HepG2 (cell line): ENCODE measurements around the gene ZNF254. TPM values are rescaled to one million over a fixed set of nuclear protein-coding genes. Genes with fewer than 3 reads are reported as not detected.

Experiments used
- ATAC-seq: fragments of 200-7000 bp; cut with Tn5 transposase; 3 replicates; pipeline ENCODE4 v1.9.1; 2020; ENCODE audit warnings: mild to moderate bottlenecking, moderate library complexity
- BruUV-seq: library from RNA; stranded (reverse); fragments of 400-500 nt; replicated peaks from 2 replicates; lab custom pipeline; 2021; lab: Mats Ljungman, UMichigan
- CTCF ChIA-PET: fragments of 300-600 bp; formaldehyde crosslinking; extraction: SDS; loops from one replicate; lab custom pipeline; 2021; ENCODE audit warnings: low total read pairs, inconsistent platforms, low intra/inter-chr PET ratio; lab: Yijun Ruan, JAX
- POLR2A ChIA-PET: fragments of 350-600 bp; sonication (Branson Sonifier 250); formaldehyde crosslinking; loops from one replicate; lab custom pipeline; 2020; ENCODE audit warnings: antibody characterized with exemption, inconsistent platforms; lab: Yijun Ruan, JAX
- DNase-seq: peaks from one replicate; pipeline ENCODE4 v3.0.0-alpha.2; 2015; ENCODE audit warnings: low spot score
- FAIRE-seq: peaks from 3 replicates; lab custom pipeline; 2011; peaks lifted over from hg19 to GRCh38; lab: Jason Lieb, UNC
- H2AFZ ChIP-seq: one replicate; pipeline ENCODE4 v1.6.1; 2011; ENCODE audit warnings: low read length, inconsistent platforms
- H3K27ac ChIP-seq: fragments of 300-600 bp; 3 replicates; pipeline ENCODE4 v1.8.0; 2011; ENCODE audit warnings: mixed run types, mild to moderate bottlenecking, mixed read lengths, low read length, inconsistent platforms; ENCODE audit not compliant: insufficient read depth; ENCODE audit errors: extremely low read length
- H3K27me3 ChIP-seq, 2 experiments: fragments of 200-600 bp in 1 of 2; 2 replicates in 1 of 2; 3 replicates in 1 of 2; pipeline versions ENCODE4 v1.6.0 to v1.8.0; 2011; ENCODE audit warnings: low read length in 2 of 2, mild to moderate bottlenecking in 2 of 2, moderate library complexity in 2 of 2, inconsistent platforms in 1 of 2; ENCODE audit not compliant: insufficient read depth in 2 of 2, control insufficient read depth in 1 of 2
- H3K36me3 ChIP-seq, 2 experiments: fragments of 200-600 bp in 1 of 2; replicated peaks in 1 of 2; 2 replicates in 1 of 2; 3 replicates in 1 of 2; pipeline versions ENCODE4 v1.5.1 to v1.8.0; 2011; ENCODE audit warnings: low read length in 2 of 2, inconsistent platforms in 1 of 2; ENCODE audit not compliant: insufficient read depth in 2 of 2, control insufficient read depth in 1 of 2
- H3K4me1 ChIP-seq: 2 replicates; pipeline ENCODE4 v1.5.1; 2012; ENCODE audit warnings: low read length, inconsistent platforms; ENCODE audit not compliant: insufficient read depth
- H3K4me2 ChIP-seq: 2 replicates; pipeline ENCODE4 v1.6.0; 2011; ENCODE audit warnings: low read depth, low read length, inconsistent platforms
- H3K4me3 ChIP-seq, 3 experiments: fragments of 200-600 bp in 1 of 3; sonication (generic), shearing (Covaris generic) in 1 of 3; replicated peaks in 1 of 3; 2 replicates each; pipeline ENCODE4 v1.5.1; 2011 to 2016; ENCODE audit warnings: low read length in 3 of 3, inconsistent platforms in 2 of 3, low read depth in 2 of 3, mild to moderate bottlenecking in 2 of 3, control low read depth in 1 of 3, mixed read lengths in 1 of 3; ENCODE audit not compliant: insufficient read depth in 1 of 3
- H3K79me2 ChIP-seq: one replicate; pipeline ENCODE4 v1.6.1; 2011; ENCODE audit warnings: low read length, inconsistent platforms; ENCODE audit not compliant: insufficient read depth
- H3K9ac ChIP-seq: 2 replicates; pipeline ENCODE4 v1.6.0; 2011; ENCODE audit warnings: mild to moderate bottlenecking, low read depth, low read length, inconsistent platforms; ENCODE audit not compliant: insufficient read depth
- H3K9me3 ChIP-seq: 2 replicates; pipeline ENCODE4 v1.5.1; 2012; ENCODE audit warnings: mild to moderate bottlenecking, low read length
- H4K20me1 ChIP-seq: 2 replicates; pipeline ENCODE4 v1.6.0; 2011; ENCODE audit warnings: inconsistent platforms, mild to moderate bottlenecking, low read length, moderate library complexity; ENCODE audit not compliant: insufficient read depth
- FOSL2 ChIP-seq: sonication (generic); formaldehyde crosslinking; IDR thresholded peaks from 2 replicates; pipeline ENCODE4 v1.4.0; 2020; ENCODE audit warnings: missing genetic modification reagents
- FOXM1 ChIP-seq: sonication (generic); formaldehyde crosslinking; IDR thresholded peaks from 2 replicates; pipeline ENCODE4 v1.5.0; 2020; ENCODE audit warnings: missing genetic modification reagents
- LCORL ChIP-seq, 2 experiments: fragments of 450-650 bp in 1 of 2; sonication (generic) in 1 of 2; formaldehyde crosslinking in 1 of 2; IDR thresholded peaks; 2 replicates each; pipeline versions ENCODE4 v1.5.0 to v1.6.1; 2017 to 2020; ENCODE audit warnings: antibody characterized with exemption in 1 of 2, missing genetic modification reagents in 1 of 2
- POLR2AphosphoS5 ChIP-seq: IDR thresholded peaks from 2 replicates; pipeline ENCODE4 v1.6.1; 2012; ENCODE audit warnings: low read depth, low read length
- REL ChIP-seq: sonication (generic); formaldehyde crosslinking; conservative IDR thresholded peaks from 2 replicates; pipeline ENCODE4 v1.8.0; 2022; ENCODE audit warnings: mild to moderate bottlenecking, missing genetic modification reagents, moderate library complexity
- RFX3 ChIP-seq: IDR thresholded peaks from 2 replicates; pipeline ENCODE4 v1.6.1; 2016; ENCODE audit warnings: missing biosample characterization, missing genetic modification reagents
- ZBTB20 ChIP-seq: sonication (generic); formaldehyde crosslinking; IDR thresholded peaks from 2 replicates; pipeline ENCODE4 v1.8.1; 2023; ENCODE audit warnings: missing genetic modification reagents, low read depth, mild to moderate bottlenecking, borderline replicate concordance
- ZNF264 ChIP-seq: sonication (generic); formaldehyde crosslinking; IDR thresholded peaks from 2 replicates; pipeline ENCODE4 v1.4.0; 2020; ENCODE audit warnings: missing genetic modification reagents
- ZNF367 ChIP-seq: sonication (generic); formaldehyde crosslinking; IDR thresholded peaks from 2 replicates; pipeline ENCODE4 v1.4.0; 2020; ENCODE audit warnings: missing genetic modification reagents, borderline replicate concordance
- ZNF556 ChIP-seq: sonication (generic); formaldehyde crosslinking; IDR thresholded peaks from 2 replicates; pipeline ENCODE4 v1.4.0; 2020; ENCODE audit warnings: mild to moderate bottlenecking, missing genetic modification reagents, borderline replicate concordance
- ZNF773 ChIP-seq: sonication (generic); formaldehyde crosslinking; IDR thresholded peaks from 2 replicates; pipeline ENCODE4 v1.4.0; 2020; ENCODE audit warnings: missing genetic modification reagents, borderline replicate concordance
- ZSCAN20 ChIP-seq: sonication (generic); formaldehyde crosslinking; IDR thresholded peaks from 2 replicates; pipeline ENCODE4 v1.4.0; 2020; ENCODE audit warnings: missing genetic modification reagents, mild to moderate bottlenecking, borderline replicate concordance
- WGBS: methylation state at CpG from one replicate; pipeline ENCODE4 v1.1.6; 2017; ENCODE audit warnings: low lambda C conversion rate; 5-methylcytosine and 5-hydroxymethylcytosine counted together
- in situ Hi-C: cut with HindIII; loops from 2 replicates; pipeline ENCODE4 v1.10.0; 2017; ENCODE audit warnings: low pct_unique_long_range_greater_than_20kb; ENCODE audit not compliant: extremely low pct_ligation_motif_present
- intact Hi-C: fragments of 100-400 bp; cut with micrococcal nuclease; formaldehyde crosslinking; loops from one replicate; pipeline ENCODE4 v1.10.0; 2022; ENCODE audit not compliant: unreplicated experiment
- polyA plus RNA-seq, 8 experiments: library from polyadenylated mRNA; depleted of rRNA in 3 of 8; stranded (reverse) in 7 of 8; unstranded in 1 of 8; fragments of >200 nt; fragmentation: Illumina TruSeq in 4 of 8; extraction: Trizol in 4 of 8; gene quantifications; 2 replicates each; pipeline versions ENCODE4 v1.2.1 to v1.2.3, GENCODE V29; 2011 to 2016; ENCODE audit warnings: low read depth in 4 of 8, missing spikeins in 1 of 8, mixed read lengths in 1 of 8; ENCODE audit not compliant: insufficient read depth in 1 of 8
- total RNA-seq, 5 experiments: library from RNA; depleted of rRNA; stranded (reverse); fragments of >200 nt; fragmentation: Illumina TruSeq; extraction: Trizol; gene quantifications; 2 replicates each; pipeline ENCODE4 v1.2.3, GENCODE V29; 2016; ENCODE audit warnings: low read depth in 1 of 5
- TF ChIP-seq, protein P1 (sequence below): sonication (generic); formaldehyde crosslinking; IDR thresholded peaks from 2 replicates; pipeline ENCODE4 v1.5.1; 2020; ENCODE audit warnings: mild to moderate bottlenecking, missing genetic modification reagents, borderline replicate concordance
- TF ChIP-seq, protein P2 (sequence below): sonication (generic); formaldehyde crosslinking; IDR thresholded peaks from 2 replicates; pipeline ENCODE4 v1.5.1; 2020; ENCODE audit warnings: missing genetic modification reagents, mild to moderate bottlenecking, borderline replicate concordance

Gene ZNF254
- total and polyA plus RNA-seq, 2 of the 13 experiments (the other 11 are each of a cell fraction or from before 2014, with no cell fraction given) = 2.6 to 4.6 TPM

DNA sequence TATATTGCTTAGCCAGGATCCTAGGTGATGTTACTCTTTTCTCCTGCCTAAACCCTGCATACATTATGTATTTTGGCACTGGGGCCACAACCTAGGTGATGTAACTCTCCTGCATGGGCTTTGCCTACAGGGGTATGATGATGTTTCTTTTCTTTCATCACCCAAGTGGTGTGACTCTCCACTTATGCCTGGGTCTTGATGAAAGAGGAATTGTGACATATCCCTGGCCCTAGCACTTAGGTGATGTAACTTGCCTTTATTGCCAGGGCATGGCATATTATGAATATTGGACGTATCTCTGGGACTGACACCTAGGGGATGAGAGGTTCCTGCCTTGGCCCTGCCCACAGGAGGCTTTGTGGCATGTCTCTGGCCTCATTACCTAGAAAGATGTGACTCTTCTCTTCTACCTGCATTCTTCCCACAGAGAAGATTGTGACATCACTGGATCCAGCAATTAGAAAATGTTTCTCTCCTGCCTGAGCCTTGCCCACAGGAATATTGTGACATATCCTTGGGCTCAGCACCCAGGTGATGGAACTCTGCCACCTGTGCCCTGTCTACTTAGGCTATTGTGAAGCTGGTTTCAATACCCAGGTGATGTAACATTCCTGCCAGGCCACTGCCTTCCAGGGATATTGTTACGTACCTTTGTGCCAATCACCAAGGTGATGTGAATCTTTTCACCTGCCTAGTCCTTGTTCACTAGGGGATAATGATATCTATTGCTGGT is 27.3 kb upstream of the ZNF254 start:
- FAIRE-seq = no peak
- intact Hi-C loops (no loop called here), in situ Hi-C loops (loop anchor here (5.0 kb wide), 1 partner anchor 287 kb away; no protein-coding TSS in a partner anchor)
- ChIA-PET CTCF (no interaction called here), POLR2A (no interaction called here)
- no peak overlapping the region for H3K4me2 ChIP-seq
- H3K9ac ChIP-seq = no peak overlapping the region
- DNase-seq = no peak
- no peak for TF ChIP-seq RFX3
- TF ChIP-seq POLR2AphosphoS5 = no peak
- peaks cover 19% of the 10 kb centered on the region for H3K4me1 ChIP-seq
- no peaks in the 10 kb centered on the region for H3K27me3 ChIP-seq
- no peaks in the 10 kb centered on the region for H3K79me2 ChIP-seq
- no TSS peak for BruUV-seq
- H4K20me1 ChIP-seq = no peaks in the 10 kb centered on the region
- H3K4me3 ChIP-seq = no peak overlapping the region
- WGBS = 100% methylated on average over 2 of the region's 2 CpGs
- ATAC-seq = no peak
- no peak overlapping the region for H3K27ac ChIP-seq
- H3K36me3 ChIP-seq = peaks cover 8 to 29% of the 10 kb centered on the region in 2 experiments; a peak in 4 of 5 replicates
- no peak overlapping the region for H2AFZ ChIP-seq
- H3K9me3 ChIP-seq = no peaks in the 10 kb centered on the region

DNA sequence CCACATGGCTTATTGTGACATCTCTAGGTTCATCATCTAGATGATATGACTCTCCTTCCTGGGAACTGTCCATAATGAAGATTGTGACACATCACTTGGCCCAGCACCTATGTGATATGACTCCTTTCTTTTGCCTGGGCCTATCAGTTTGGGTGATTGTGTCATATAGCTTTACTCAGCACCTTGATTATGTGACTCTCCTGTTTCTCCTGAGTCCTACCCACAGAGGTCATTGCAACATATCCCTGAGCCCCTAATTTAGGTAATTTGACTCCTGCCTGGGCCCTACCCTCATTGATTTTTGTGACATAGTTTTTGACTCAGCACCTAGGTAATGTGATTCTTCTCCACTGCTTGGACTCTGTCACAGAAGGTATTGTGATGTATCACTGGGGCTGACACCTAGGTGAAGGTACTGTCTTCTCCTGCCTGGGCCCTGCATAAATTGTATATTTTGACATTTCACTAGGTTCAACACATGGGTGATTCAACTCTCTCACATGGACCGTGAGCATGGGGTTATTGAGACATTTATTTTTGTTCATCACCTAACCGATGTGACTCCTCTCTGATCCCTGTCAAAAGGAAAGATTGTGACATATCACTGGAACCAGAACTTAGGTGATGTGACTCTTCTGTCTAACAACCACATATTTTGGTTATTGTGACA is 26.2 kb upstream of the ZNF254 start:
- Histone ChIP-seq H3K9me3 (no peaks in the 10 kb centered on the region), H3K9ac (no peak overlapping the region), H3K4me2 (no peak overlapping the region), H3K79me2 (no peaks in the 10 kb centered on the region), H3K27me3 (no peaks in the 10 kb centered on the region), H3K4me3 (no peak overlapping the region), H4K20me1 (no peaks in the 10 kb centered on the region), H3K27ac (no peak overlapping the region), H3K36me3 (peaks cover 6 to 28% of the 10 kb centered on the region in 2 experiments; a peak in 4 of 5 replicates), H3K4me1 (peaks cover 17% of the 10 kb centered on the region), H2AFZ (no peak overlapping the region)
- intact Hi-C loops (no loop called here), in situ Hi-C loops (no loop called here)
- BruUV-seq = no TSS peak
- FAIRE-seq = no peak
- no peak for ATAC-seq
- ChIA-PET CTCF (no interaction called here), POLR2A (no interaction called here)
- WGBS = 100% methylated on average over 2 of the region's 2 CpGs
- DNase-seq = no peak
- TF ChIP-seq ZNF367 (CRISPR knock-in tag) (no peak), ZNF264 (no peak), ZNF556 (no peak), REL (CRISPR knock-in tag) (no peak), ZNF773 (no peak), ZBTB20 (CRISPR knock-in tag) (no peak), FOSL2 (CRISPR knock-in tag) (no peak), LCORL (IDR thresholded peaks at IDR 0.05) (no peak), LCORL (CRISPR knock-in tag; IDR thresholded peaks at IDR 0.05) (no peak), ZSCAN20 (CRISPR knock-in tag) (no peak), FOXM1 (no peak)
- TF ChIP-seq, protein P1, sequence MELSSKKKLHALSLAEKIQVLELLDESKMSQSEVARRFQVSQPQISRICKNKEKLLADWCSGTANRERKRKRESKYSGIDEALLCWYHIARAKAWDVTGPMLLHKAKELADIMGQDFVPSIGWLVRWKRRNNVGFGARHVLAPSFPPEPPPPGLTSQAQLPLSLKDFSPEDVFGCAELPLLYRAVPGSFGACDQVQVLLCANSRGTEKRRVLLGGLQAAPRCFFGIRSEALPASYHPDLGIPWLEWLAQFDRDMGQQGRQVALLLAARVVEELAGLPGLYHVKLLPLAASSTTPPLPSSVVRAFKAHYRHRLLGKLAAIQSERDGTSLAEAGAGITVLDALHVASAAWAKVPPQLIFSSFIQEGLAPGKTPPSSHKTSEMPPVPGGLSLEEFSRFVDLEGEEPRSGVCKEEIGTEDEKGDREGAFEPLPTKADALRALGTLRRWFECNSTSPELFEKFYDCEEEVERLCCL = no peak
- TF ChIP-seq, protein P2, sequence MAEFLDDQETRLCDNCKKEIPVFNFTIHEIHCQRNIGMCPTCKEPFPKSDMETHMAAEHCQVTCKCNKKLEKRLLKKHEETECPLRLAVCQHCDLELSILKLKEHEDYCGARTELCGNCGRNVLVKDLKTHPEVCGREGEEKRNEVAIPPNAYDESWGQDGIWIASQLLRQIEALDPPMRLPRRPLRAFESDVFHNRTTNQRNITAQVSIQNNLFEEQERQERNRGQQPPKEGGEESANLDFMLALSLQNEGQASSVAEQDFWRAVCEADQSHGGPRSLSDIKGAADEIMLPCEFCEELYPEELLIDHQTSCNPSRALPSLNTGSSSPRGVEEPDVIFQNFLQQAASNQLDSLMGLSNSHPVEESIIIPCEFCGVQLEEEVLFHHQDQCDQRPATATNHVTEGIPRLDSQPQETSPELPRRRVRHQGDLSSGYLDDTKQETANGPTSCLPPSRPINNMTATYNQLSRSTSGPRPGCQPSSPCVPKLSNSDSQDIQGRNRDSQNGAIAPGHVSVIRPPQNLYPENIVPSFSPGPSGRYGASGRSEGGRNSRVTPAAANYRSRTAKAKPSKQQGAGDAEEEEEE (CRISPR knock-in tag) = no peak
